GM20000 (cell line): Measurements from ENCODE around the gene PHF5A.
"Not testable (repeated sequence)": the region's sequence is repeated elsewhere in the genome, so short reads cannot be mapped to it uniquely, and the experiment has no call there.

Experiments
- DNase-seq: peaks from one replicate; pipeline ENCODE4 v3.0.0; 2012; ENCODE audit warnings: low spot score
- TF ChIP-seq, protein P1 (sequence below): IDR thresholded peaks from 2 replicates; pipeline ENCODE4 v1.5.1; 2012; ENCODE audit warnings: mild to moderate bottlenecking, control low read depth; ENCODE audit errors: extremely low read depth, missing control alignments

PHF5A gene

DNA sequence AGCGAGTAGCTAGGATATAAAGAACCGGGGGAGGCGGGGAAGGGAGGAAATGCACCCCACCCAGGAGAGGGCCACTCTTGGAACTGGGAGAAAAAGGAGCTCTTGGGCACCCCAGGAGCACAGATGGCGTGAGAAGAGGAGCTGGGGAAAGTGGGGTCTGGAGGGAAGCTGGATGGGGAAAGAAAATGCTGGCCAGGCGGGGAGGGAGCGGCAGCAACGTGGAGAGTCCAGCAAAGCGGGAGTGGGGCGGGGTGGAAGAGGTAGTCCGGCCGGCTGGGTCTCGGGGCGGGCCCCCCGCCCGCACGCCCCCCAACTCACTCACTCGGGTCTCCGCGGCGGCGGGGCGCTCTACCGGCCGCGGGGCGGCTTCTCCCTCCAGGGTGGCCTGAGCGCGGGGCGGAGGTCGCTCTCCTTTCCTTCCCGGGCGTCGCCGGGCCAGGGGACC, 22.4 kb downstream of the PHF5A start:
- no peak for DNase-seq
- TF ChIP-seq, protein P1, sequence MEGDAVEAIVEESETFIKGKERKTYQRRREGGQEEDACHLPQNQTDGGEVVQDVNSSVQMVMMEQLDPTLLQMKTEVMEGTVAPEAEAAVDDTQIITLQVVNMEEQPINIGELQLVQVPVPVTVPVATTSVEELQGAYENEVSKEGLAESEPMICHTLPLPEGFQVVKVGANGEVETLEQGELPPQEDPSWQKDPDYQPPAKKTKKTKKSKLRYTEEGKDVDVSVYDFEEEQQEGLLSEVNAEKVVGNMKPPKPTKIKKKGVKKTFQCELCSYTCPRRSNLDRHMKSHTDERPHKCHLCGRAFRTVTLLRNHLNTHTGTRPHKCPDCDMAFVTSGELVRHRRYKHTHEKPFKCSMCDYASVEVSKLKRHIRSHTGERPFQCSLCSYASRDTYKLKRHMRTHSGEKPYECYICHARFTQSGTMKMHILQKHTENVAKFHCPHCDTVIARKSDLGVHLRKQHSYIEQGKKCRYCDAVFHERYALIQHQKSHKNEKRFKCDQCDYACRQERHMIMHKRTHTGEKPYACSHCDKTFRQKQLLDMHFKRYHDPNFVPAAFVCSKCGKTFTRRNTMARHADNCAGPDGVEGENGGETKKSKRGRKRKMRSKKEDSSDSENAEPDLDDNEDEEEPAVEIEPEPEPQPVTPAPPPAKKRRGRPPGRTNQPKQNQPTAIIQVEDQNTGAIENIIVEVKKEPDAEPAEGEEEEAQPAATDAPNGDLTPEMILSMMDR = no peak

DNA sequence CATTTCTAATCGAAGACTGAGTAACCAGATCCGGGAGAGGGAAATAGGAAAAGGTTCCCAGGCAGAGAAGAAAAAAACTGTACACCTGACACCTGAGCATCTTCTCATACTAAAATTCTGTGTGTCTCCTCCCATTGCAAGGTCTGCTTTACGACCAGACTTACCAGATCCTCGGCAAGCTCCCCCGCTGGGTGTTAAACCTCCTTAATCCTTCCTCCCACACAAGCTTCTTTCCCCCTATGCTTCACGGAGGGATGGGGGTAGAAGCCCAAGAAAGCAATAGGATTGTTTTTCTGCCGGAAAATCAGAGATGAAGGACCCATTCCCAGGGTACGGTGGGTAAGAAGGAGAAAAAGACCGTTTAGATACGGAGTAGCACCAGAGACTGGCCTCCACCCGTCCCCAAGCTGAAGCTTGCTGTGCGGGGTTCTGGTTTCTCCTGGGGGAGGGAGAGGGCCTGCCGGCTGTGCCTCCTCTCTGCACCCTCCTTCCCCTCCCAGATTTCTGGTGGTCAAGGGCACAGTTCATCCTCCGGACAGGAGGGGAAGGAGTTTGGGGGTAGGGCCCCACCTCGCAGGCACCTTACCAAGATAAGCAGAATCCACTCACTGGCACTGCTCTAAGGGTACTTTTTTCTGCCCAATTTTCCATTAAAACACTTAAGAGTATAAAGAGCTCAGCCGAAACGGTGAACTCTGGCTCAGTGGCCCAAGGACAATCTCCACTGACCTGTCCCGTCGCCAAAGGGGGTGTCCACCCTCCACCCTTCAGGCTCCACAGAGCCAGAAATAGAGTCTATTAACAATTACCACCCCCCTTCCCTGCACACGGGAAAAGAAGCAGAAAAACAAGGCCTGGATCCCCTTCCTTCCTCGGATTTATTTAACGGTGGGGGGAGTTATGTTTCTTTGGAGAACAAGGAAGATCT, 23.1 kb downstream of the PHF5A start:
- DNase-seq = no peak
- TF ChIP-seq, protein P1 = no peak

DNA sequence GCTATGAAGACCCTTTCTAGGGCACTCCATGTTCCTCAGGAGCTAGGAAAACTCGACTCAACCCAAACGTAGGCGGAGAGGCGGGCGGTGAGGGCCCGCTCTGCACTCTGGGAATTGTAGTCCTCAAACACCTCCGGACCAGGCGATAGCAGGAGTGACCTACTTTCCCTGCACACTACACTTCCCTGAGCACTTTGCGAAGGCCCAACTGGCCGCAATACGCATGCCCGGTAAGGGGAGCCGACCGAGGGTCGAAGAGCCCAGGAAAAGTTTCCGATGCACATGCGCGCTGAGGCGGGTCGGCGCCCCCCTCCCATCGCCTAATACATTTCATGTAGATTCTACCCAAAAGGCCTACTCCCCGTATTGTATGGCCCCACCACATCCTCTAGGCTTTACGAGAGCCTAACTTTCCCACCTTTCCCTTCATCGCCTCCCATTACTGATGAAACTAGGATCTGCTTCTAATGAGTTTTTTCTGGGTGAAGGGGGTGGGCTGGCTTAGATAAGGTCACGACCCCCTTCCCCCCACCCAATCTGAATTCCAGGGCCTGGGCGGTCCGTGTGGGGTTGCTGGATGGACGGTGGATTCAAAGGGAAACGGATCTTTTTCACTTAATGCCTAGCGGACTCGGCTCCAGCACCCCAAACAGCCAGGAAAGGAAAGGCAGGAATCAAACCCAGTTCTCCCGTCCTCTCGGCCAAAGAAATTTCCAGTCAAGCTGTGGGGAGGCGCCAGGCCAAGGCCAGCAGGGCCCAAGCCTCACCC, 23.9 kb downstream of the PHF5A start:
- TF ChIP-seq, protein P1 = no peak
- DNase-seq = peak; percentile 89

DNA sequence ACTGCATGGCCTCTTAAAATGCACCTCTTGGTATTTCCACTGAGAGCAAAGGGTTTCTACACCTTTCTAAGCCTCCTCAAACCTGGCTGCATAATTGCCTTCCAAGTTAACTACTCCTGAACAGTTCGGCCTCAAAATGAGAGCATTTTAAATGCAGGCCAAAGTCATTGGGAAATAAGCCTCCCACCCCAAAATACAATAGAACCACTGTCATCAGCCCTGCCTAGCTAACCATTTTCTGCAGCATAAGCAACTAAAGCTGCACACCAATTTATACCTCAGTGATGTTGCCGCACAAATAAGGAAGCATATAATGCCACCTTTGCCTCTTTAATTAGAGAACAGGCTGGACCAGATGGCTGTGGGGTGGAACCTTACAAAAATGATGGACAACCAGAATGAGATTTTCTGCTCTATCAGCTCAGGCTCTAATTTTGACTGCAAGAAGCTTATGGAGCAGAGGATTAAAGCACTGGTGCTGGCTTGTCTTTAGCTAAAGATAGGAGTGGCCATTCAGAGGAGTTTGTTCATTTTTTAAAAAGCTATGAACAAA, 26.2 kb downstream of the PHF5A start:
- no peak for DNase-seq
- TF ChIP-seq, protein P1 = no peak

DNA sequence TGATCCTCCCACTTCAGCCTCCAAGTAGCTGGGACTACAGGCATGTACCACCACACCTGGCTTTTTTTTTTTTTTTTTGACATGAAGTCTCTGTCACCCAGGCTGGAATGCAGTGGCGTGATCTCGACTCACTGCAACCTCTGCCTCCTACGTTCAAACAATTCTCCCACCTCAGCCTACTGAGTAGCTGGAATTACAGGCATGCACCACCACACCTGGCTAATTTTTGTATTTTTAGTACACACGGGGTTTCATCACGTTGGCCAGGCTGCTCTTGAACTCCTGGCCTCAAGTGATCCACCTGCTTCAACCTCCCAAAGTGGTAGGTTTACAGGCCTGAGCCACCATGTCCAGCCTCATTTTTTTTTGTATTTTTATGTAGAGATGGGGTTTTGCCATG, 28.0 kb downstream of the PHF5A start:
- DNase-seq = not testable (repeated sequence)

DNA sequence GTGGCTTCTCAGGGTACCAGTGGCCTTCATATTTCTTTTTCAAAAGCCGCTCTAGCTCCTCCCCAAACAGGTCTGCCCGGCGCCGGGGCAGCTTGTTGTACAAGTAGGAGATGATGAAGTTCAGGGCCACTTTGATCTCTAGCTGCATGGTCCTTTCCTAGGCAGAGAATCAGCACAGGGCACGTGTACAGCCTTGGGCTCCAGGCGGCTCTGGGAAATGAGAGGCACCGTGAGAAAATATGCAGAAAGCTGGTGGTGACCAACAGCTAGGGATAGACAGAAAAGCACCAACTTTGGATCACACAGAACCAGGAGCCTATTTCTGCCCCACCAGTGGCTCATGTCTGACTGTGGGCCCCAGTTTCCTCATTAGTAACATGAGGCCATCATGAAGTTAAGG, 31.3 kb downstream of the PHF5A start:
- DNase-seq = no peak
- TF ChIP-seq, protein P1 = no peak

DNA sequence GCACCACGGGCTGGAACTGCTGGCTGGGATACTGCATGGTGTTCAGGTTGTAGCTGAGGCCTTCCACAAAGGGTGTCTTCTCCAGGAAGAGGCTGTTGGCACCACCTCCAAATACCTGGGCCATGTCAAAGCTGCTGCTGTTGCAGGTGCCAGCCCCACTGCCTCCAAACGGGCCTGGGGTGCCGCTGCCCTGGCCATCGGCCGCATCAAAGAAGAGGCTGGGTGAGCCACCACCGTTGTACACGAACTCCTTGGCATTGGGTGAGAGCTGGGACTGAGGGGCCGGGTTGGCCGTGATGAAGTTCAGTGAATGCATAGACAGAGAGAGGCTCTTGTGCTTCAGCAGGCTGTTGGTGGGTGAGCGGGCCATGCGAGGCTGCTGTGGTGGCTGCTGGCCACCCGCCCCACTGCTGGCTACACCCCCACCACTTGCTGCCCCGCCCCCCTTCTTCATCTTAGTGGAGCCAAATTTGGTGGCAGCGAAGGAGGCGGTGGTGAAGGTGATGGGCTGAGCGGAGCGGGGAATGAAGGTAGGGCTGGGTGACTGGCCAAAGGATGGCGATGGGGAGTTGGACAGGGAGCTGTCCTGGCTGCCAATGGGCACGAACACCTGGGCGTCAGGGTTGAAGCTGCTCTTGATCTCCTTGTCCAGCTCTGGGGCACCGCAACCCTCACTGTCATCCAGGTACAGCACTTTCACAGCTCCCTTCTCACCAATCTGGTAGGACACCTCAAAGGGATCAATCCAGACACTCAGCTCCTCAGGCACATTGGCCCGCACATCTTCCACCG, 32.0 kb downstream of the PHF5A start:
- TF ChIP-seq, protein P1 = no peak
- no peak for DNase-seq
